ENCODE data around the gene PTPRN2.

- no peak for TF ChIP-seq MAX (IDR thresholded peaks at IDR 0.05; ENCODE audit: low read depth, low read length)
- TF ChIP-seq CTCF (IDR thresholded peaks at IDR 0.05; ENCODE audit: low read depth, low read length): no peak
- TF ChIP-seq POLR2A (IDR thresholded peaks at IDR 0.05; ENCODE audit: extremely low read depth, insufficient read length): no peak
- no peak for TF ChIP-seq MYC (IDR thresholded peaks at IDR 0.05; ENCODE audit: low read depth, low read length)
Observed at GRCh38 chr7:157786375-157787274, 801.0 kb downstream of the PTPRN2 start.
